Loucy (cell line): Measurements from ENCODE around the gene FKBP5.

Source experiments
- H2AFZ ChIP-seq: fragments of 200-600 bp; sonication (generic); 2 replicates; pipeline ENCODE4 v1.6.0; 2016; ENCODE audit warnings: antibody characterized with exemption, mild to moderate bottlenecking, low read length, moderate library complexity
- H3F3A ChIP-seq: fragments of 200-600 bp; 2 replicates; pipeline ENCODE4 v1.6.0; 2016; ENCODE audit warnings: antibody characterized with exemption, low read depth, mild to moderate bottlenecking
- H3K27me3 ChIP-seq: fragments of 200-600 bp; sonication (generic); 2 replicates; pipeline ENCODE4 v1.6.1; 2014; ENCODE audit warnings: low read length, mild to moderate bottlenecking; ENCODE audit not compliant: insufficient read depth, poor library complexity, severe bottlenecking
- H3K36me3 ChIP-seq: fragments of 200-600 bp; sonication (generic); 2 replicates; pipeline ENCODE4 v1.6.1; 2016; ENCODE audit warnings: low read length; ENCODE audit not compliant: insufficient read depth
- H3K4me1 ChIP-seq: fragments of 200-600 bp; sonication (generic); 2 replicates; pipeline ENCODE4 v1.5.1; 2014; ENCODE audit warnings: low read length, mild to moderate bottlenecking; ENCODE audit not compliant: insufficient read depth, poor library complexity, severe bottlenecking
- H3K4me2 ChIP-seq: fragments of 200-600 bp; sonication (generic); 2 replicates; pipeline ENCODE4 v1.6.0; 2014; ENCODE audit warnings: antibody characterized with exemption, low read length, low read depth, mild to moderate bottlenecking; ENCODE audit not compliant: poor library complexity, severe bottlenecking
- H3K4me3 ChIP-seq: fragments of 200-600 bp; sonication (generic); 2 replicates; pipeline ENCODE4 v1.5.1; 2014; ENCODE audit warnings: low read length, mild to moderate bottlenecking, mixed read lengths; ENCODE audit not compliant: poor library complexity, severe bottlenecking
- H3K79me2 ChIP-seq: fragments of 200-600 bp; sonication (generic); 2 replicates; pipeline ENCODE4 v1.6.1; 2014; ENCODE audit warnings: low read length; ENCODE audit not compliant: insufficient read depth
- H3K9ac ChIP-seq: fragments of 200-600 bp; sonication (generic); 2 replicates; pipeline ENCODE4 v1.6.0; 2014; ENCODE audit warnings: mild to moderate bottlenecking, low read depth, low read length, moderate library complexity; ENCODE audit not compliant: poor library complexity, severe bottlenecking
- H3K9me2 ChIP-seq: fragments of 200-600 bp; sonication (generic); replicated peaks from 2 replicates; pipeline ENCODE4 v1.6.1; 2016; ENCODE audit warnings: low read depth, low read length, mixed read lengths
- H3K9me3 ChIP-seq: fragments of 200-600 bp; sonication (generic); 2 replicates; pipeline ENCODE4 v1.6.1; 2014; ENCODE audit warnings: mild to moderate bottlenecking, antibody characterized with exemption, low read length, low read depth; ENCODE audit not compliant: insufficient read depth
- H4K20me1 ChIP-seq: fragments of 200-600 bp; sonication (generic); 2 replicates; pipeline ENCODE4 v1.6.0; 2014; ENCODE audit warnings: antibody characterized with exemption, low read length, mild to moderate bottlenecking; ENCODE audit not compliant: insufficient read depth, poor library complexity, severe bottlenecking
- CTCF ChIP-seq: fragments of 200-600 bp; sonication (generic); conservative IDR thresholded peaks from 2 replicates; pipeline ENCODE4 v1.5.1; 2014; ENCODE audit warnings: mild to moderate bottlenecking, antibody characterized with exemption, low read length
- EZH2phosphoT487 ChIP-seq: fragments of 200-600 bp; IDR thresholded peaks from 2 replicates; pipeline ENCODE4 v1.6.1; 2018; ENCODE audit warnings: antibody characterized with exemption, mild to moderate bottlenecking, moderate library complexity, borderline replicate concordance

The FKBP5 gene

GRCh38 chr6:35665573-35665972, 23.1 kb downstream of the FKBP5 start:
- Histone ChIP-seq H3K9ac (no peak overlapping the region), H2AFZ (no peak overlapping the region), H3K27me3 (no peaks in the 10 kb centered on the region), H3K9me2 (no peaks in the 10 kb centered on the region), H3K36me3 (0 out of 2 replicates have a peak, but pooled peaks cover 3% of the 10 kb centered on the region), H3K4me1 (peaks cover 51% of the 10 kb centered on the region), H3K4me2 (peak overlapping the region; percentile 2), H3F3A (peaks cover 6% of the 10 kb centered on the region; the same call in 1 of the 2 replicates), H3K9me3 (no peaks in the 10 kb centered on the region), H4K20me1 (peaks cover 83% of the 10 kb centered on the region), H3K79me2 (peaks cover 89% of the 10 kb centered on the region), H3K4me3 (no peak overlapping the region)
- TF ChIP-seq CTCF (no peak), EZH2phosphoT487 (no peak)

- no peaks in the 10 kb centered on the region for H3K9me2 ChIP-seq
- H3K4me3 ChIP-seq, result no peak overlapping the region
- peaks cover 50% of the 10 kb centered on the region for H3K4me1 ChIP-seq
- H3K27me3 ChIP-seq, result no peaks in the 10 kb centered on the region
- no peak overlapping the region for H3K9ac ChIP-seq
- H3K36me3 ChIP-seq, result 0 out of 2 replicates have a peak, but pooled peaks cover 3% of the 10 kb centered on the region
- no peaks in the 10 kb centered on the region for H3K9me3 ChIP-seq
- peaks cover 6% of the 10 kb centered on the region; the same call in 1 of the 2 replicates for H3F3A ChIP-seq
- H3K4me2 ChIP-seq, result peak overlapping the region; percentile 20
- no peak overlapping the region for H2AFZ ChIP-seq
- H3K79me2 ChIP-seq, result peaks cover 83% of the 10 kb centered on the region
- TF ChIP-seq CTCF, result no peak
- TF ChIP-seq EZH2phosphoT487, result no peak
- peaks cover 78% of the 10 kb centered on the region for H4K20me1 ChIP-seq
Observed at GRCh38 chr6:35664945-35665344, 23.8 kb downstream of the FKBP5 start.

GRCh38 chr6:35663447-35664235, 25.1 kb downstream of the FKBP5 start:
- H3K27me3 ChIP-seq, result no peaks in the 10 kb centered on the region
- TF ChIP-seq CTCF (no peak), EZH2phosphoT487 (no peak)
- H3K4me2 ChIP-seq, result peak overlapping the region; percentile 20
- 0 out of 2 replicates have a peak, but pooled peaks cover 2% of the 10 kb centered on the region for H3F3A ChIP-seq
- 0 out of 2 replicates have a peak, but pooled peaks cover 3% of the 10 kb centered on the region for H3K36me3 ChIP-seq
- H3K4me3 ChIP-seq, result no peak overlapping the region
- H4K20me1 ChIP-seq, result peaks cover 65% of the 10 kb centered on the region
- H3K79me2 ChIP-seq, result peaks cover 70% of the 10 kb centered on the region
- H3K9me2 ChIP-seq, result no peaks in the 10 kb centered on the region
- H3K9me3 ChIP-seq, result no peaks in the 10 kb centered on the region
- H3K4me1 ChIP-seq, result peaks cover 37% of the 10 kb centered on the region
- no peak overlapping the region for H3K9ac ChIP-seq
- H2AFZ ChIP-seq, result no peak overlapping the region
